HG02938 (cell line): ENCODE results near the gene GRID1.

ENCODE experiments used
- ATAC-seq: cut with Tn5 transposase; IDR thresholded peaks from one replicate; pipeline ENCODE4 v1.9.1; 2021; ENCODE audit warnings: mild to moderate bottlenecking, moderate library complexity; ENCODE audit not compliant: unreplicated experiment

The GRID1 gene

GRCh38 chr10:86198271-86198670 lies 168.3 kb downstream of the GRID1 start:
- no peak for ATAC-seq

GRCh38 chr10:86197166-86197790 lies 169.3 kb downstream of the GRID1 start:
- ATAC-seq, result no peak

GRCh38 chr10:86195521-86196157 lies 171.0 kb downstream of the GRID1 start:
- no peak for ATAC-seq

GRCh38 chr10:86194684-86195083 lies 171.9 kb downstream of the GRID1 start:
- no peak for ATAC-seq

GRCh38 chr10:86193841-86194240 lies 172.8 kb downstream of the GRID1 start:
- ATAC-seq, result no peak

GRCh38 chr10:86192691-86193090 lies 173.9 kb downstream of the GRID1 start:
- no peak for ATAC-seq

GRCh38 chr10:86192147-86192546 lies 174.4 kb downstream of the GRID1 start:
- ATAC-seq, result no peak

GRCh38 chr10:86191686-86192085 lies 174.9 kb downstream of the GRID1 start:
- ATAC-seq, result no peak

- no peak for ATAC-seq
Measured at GRCh38 chr10:86191166-86191565, 175.4 kb downstream of the GRID1 start.

GRCh38 chr10:86190291-86190690 lies 176.3 kb downstream of the GRID1 start:
- no peak for ATAC-seq

- ATAC-seq, result no peak
Measured at GRCh38 chr10:86189891-86190290, 176.7 kb downstream of the GRID1 start.

- no peak for ATAC-seq
Measured at GRCh38 chr10:86188796-86189558, 177.6 kb downstream of the GRID1 start.

- no peak for ATAC-seq
Measured at GRCh38 chr10:86188326-86188725, 178.3 kb downstream of the GRID1 start.

- no peak for ATAC-seq
Measured at GRCh38 chr10:86187499-86188239, 178.9 kb downstream of the GRID1 start.

GRCh38 chr10:86186633-86187032 lies 180.0 kb downstream of the GRID1 start:
- ATAC-seq, result no peak

GRCh38 chr10:86182595-86182994 lies 184.0 kb downstream of the GRID1 start:
- no peak for ATAC-seq

- no peak for ATAC-seq
Measured at GRCh38 chr10:86182150-86182549, 184.4 kb downstream of the GRID1 start.

- ATAC-seq, result no peak
Measured at GRCh38 chr10:86180861-86181260, 185.7 kb downstream of the GRID1 start.

GRCh38 chr10:86179961-86180360 lies 186.6 kb downstream of the GRID1 start:
- no peak for ATAC-seq

- ATAC-seq, result no peak
Measured at GRCh38 chr10:86179153-86179524, 187.5 kb downstream of the GRID1 start.

GRCh38 chr10:86178401-86179152 lies 188.0 kb downstream of the GRID1 start:
- ATAC-seq, result no peak
